ENCODE data around the gene HRAS.

Gene HRAS

GRCh38 chr11:553083-553987, 18.0 kb upstream of the HRAS start:
- no peak for DNase-seq

GRCh38 chr11:551596-551995, 16.2 kb upstream of the HRAS start:
- no peak for DNase-seq

- no peak for DNase-seq
Measured at GRCh38 chr11:551131-551530, 15.8 kb upstream of the HRAS start.

- no peak for DNase-seq
Measured at GRCh38 chr11:550746-551085, 15.3 kb upstream of the HRAS start.

- no peak for DNase-seq
Measured at GRCh38 chr11:550021-550745, 14.8 kb upstream of the HRAS start.

- no peak for DNase-seq
Measured at GRCh38 chr11:548700-549603, 13.6 kb upstream of the HRAS start.

- DNase-seq = no peak
Measured at GRCh38 chr11:545171-545570, 9.8 kb upstream of the HRAS start.

- no peak for DNase-seq
Measured at GRCh38 chr11:544817-545166, 9.4 kb upstream of the HRAS start.

GRCh38 chr11:541433-541885, 6.1 kb upstream of the HRAS start:
- DNase-seq = no peak

GRCh38 chr11:540583-541432, 5.4 kb upstream of the HRAS start:
- no peak for DNase-seq

- DNase-seq = no peak
Measured at GRCh38 chr11:539971-540481, 4.7 kb upstream of the HRAS start.

- DNase-seq = no peak
Measured at GRCh38 chr11:538431-539051, 3.2 kb upstream of the HRAS start.

- DNase-seq = no peak
Measured at GRCh38 chr11:537622-538430, 2.5 kb upstream of the HRAS start.

- no peak for DNase-seq
Measured at GRCh38 chr11:536841-537621, 1.7 kb upstream of the HRAS start, which contains the start of gene LRRC56. TSS of gene LRRC56 (plus strand) at chr11:537527. CDS start at chr11:540685, 3,158 bp downstream.

GRCh38 chr11:535210-535518, 212 bp downstream of the HRAS start:
- DNase-seq = no peak

- peak in 1 of 14 donors; percentile 11 for DNase-seq
Measured at GRCh38 chr11:534396-535209, 773 bp downstream of the HRAS start.

GRCh38 chr11:533586-534395, 1.6 kb downstream of the HRAS start:
- no peak for DNase-seq

All from C1 segment of cervical spinal cord (tissue), 14 donors.